Measurements from ENCODE around the gene PPP4R3A.
"Not testable (repeated sequence)": the region's sequence is repeated elsewhere in the genome, so short reads cannot be mapped to it uniquely, and the experiment has no call there.

PPP4R3A gene

DNA sequence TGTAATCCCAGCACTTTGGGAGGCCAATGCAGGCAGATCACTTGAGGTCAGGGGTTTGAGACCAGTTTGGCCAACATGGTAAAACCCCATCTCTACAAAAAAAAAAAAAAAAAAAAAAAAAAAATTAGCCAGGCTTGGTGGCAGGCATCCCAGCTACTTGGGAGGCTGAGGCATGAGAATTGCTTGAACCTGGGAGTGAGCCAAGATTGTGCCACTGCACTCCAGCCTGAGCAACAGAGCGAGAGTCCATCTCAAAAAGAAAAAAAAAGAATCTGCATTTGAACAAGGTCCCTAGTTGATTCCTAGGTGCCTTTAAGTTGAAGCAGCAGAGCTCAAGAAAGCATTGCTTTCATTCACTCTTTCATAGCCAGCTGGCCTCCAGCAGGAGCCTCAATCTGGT, 81.2 kb downstream of the PPP4R3A start:
- DNase-seq = not testable (repeated sequence)

GRCh38 chr14:91425531-91425944, 84.6 kb downstream of the PPP4R3A start:
- DNase-seq = not testable (repeated sequence)

DNA sequence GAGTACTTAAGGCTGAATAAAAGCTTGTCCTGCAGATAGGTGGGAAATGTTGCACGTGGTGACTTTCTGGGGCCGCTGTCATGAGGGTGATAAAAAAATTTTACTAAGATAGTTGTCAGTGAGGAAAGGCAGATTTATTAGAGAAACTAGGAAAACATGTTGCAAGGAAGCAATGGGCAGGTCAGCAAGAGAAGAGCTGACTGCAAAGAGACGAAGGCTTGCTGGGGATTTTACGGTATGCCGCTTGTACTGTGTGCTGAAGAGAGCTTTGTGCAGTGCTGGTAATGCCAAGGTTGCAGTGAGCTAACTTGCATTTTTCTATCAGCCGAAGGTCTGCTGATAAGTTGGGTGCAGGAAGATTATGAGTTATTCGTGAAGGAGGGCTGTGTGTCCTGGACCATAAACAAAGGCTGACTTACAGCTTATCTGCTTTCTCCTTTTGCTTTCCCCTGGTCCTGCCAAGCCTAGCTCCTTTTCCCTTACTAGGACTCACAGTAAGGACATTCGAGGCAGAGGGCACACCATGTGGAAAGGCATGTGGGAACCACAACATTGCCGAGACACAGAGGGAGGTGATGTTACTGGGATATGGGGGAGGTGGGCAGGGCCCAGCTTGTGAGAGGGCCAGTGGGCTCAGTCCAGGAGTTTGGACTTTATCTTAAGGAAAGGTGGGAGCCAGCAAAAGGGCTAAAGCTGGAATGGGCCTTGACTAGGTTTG, 85.1 kb downstream of the PPP4R3A start:
- no peak for DNase-seq

GRCh38 chr14:91420686-91421085, 89.4 kb downstream of the PPP4R3A start:
- no peak for DNase-seq

DNA sequence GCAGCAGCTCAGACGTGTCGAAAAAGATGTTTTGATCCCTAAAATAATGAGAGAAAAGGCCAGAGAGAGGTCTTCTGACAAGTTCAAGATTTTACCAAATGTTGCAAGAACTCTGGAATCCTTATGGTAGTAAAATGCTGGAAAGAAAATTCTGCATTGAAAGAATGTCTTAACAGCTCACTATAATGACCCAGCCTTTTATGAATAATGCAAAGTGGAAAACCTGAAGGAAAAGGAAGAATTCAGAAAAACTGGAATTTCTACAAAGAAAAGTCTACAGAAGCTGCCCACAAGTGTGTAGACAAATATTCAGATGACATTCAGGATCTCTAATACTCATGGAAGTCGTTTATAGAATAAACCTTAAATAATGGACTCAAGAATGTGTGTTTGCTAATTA, 90.7 kb downstream of the PPP4R3A start:
- no peak for DNase-seq

DNA sequence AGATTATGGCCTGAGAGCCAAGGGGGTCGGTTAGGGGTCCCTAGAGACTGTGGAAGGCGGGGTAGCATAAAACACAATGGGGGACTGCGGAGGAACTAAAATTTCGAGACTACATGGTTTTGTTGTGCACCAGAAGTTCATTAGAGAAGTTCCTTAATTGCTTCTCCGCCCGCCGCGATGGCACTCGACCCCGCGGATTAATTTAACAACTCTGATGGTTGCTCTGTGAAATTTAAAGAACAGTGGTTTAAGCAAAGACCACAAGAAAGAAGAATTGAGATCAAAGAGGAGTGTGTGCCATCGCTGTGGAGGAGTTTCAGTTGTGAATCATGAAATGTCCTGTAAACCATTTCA, 91.1 kb downstream of the PPP4R3A start:
- DNase-seq = no peak

- peak; percentile 43 for DNase-seq
Observed at GRCh38 chr14:91418387-91419043, 91.6 kb downstream of the PPP4R3A start.

- DNase-seq = no peak
Observed at GRCh38 chr14:91417983-91418386, 92.1 kb downstream of the PPP4R3A start.

DNA sequence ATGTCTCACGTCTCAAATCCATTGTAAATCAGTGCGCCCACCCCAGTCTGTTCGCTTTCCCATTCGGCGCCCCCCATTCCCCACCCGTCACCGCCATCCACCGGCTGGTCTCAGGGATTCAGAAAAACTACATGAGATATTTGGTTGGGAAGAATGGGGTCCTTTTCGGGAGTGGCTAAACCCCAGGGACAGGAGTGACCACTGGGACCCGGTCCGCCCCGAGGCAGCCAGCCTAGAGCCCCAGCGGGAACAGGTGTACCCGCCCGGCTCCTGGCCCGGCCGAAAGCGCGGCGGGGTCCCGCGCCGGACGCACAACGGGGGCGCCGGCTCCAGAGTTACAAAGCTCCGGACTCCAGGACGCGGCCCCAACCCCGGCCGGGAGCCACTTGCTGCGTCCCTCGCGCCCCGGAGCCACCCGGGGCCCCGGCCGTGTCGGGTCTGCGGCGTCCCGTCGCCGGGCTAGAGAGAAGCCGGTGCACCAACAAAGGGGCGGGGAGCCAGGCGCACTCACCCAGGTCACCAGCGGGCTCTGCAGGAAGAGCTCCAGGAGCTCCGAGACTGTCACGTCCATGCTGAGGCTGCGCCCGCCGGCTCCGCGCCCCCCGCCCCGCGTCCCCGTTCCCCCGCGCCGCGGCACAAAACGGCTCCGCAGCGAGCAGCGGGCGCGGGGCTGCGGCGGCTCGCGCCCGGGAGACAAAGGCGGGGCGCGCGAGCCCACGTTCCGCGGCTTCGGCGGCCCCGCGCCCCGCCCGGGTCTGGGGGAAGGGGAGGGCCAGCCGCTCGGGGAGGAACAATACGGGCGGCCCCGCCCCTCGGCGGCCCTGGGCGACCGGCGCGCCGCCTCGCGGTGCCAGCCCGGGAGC, 92.8 kb downstream of the PPP4R3A start, which contains the start of gene CCDC88C:
CCDC88C (minus strand) TSS at position 701 of the 863 bp plus-strand sequence; CDS start at position 571, 130 bp downstream.
- DNase-seq = no peak

DNA sequence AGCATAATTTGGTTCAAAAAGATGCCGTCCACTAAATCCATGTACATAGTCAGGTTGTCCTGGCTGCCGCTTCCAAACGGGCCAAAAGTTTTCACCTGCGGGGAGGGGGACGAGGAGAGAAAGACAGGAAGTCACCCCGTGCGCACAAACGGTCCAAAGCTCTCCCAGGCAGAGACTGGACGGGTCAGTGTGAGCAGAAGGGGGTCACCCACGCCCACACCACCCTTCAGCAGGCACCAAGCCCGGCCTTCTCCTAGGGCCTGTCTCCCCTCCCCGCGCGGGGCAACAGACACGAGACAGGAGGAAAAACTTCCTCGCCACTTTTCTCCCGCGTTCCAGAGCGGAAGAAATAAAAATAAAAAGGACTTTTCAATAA, 93.4 kb downstream of the PPP4R3A start:
- DNase-seq = no peak

DNA sequence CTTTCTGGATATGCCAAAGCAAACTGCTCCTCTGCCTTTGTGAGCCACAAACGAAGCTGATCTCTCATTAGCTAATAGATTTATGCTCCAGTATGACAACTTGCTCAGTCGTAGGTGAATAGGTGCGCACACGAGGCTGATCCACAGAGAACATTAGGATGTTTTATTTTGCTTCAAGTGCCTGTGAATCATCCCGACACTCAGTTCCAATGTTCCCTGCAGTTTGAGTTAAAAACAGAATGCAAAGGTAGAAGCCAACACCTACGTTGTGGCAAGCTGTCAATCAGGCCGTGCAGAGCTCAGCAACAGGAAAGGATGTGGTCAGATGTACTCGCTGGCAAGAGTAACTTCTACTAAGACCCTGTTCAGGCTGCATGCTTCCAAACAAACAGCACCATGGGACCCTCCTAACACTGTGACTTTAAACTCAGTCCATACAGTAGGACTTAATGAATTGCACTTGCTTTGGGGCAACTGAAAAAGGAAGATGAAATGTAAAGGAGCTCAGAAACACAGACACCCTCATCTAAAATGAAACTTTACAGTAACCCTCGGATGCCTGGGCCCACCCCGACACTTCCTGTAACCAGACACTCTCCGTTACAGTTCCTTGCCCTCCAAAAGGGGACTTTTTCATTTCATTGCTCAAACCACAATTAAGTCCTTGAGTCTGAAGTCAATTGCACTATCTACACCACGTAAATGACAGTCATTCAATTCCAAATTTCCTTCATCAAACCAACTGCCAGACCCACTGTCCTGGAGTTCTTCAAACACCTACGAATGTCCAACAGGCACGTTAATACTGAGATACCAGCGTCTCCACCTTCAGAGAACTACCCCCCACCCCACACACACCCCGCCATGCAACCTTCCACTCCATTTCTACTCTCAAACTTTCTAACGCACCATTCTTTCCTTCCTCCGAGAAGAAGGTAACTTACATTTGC, 94.0 kb downstream of the PPP4R3A start:
- DNase-seq = no peak

DNA sequence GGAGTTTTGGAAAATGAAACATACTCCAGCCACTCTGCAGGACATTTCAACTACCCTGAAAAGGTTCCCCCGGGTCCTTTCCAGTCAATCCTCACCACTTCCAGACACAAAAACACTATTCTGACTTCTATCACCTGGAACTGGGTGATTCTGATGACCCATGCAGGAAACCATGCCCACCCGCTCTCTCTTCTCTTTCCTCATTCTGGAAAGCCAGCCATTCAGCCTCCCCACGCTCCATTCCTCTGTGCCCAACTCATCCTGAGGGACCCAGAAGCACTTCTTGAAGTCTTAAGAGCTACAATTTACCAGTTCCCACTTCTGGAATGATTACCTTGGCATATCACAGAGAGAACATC, 95.7 kb downstream of the PPP4R3A start:
- DNase-seq = no peak

GRCh38 chr14:91413547-91414474, 96.3 kb downstream of the PPP4R3A start:
- no peak for DNase-seq

DNA sequence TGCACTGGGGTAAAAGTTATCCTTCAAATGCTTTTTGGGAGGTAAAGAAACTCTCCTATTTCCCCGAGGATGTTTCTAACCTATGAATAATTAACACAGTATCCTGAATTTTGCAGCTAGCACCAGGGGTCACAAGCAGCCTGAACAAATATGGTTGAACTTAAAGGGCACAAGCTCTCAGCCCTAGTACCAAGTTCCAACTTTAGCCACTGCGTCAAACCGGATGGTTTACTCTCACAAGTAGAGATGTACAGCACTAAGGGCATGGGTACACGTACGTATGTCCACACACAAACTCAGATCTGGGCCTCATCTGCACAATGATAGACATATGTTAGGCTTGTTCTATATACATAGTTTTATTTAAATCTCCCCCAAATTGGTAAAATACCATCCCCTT, 97.2 kb downstream of the PPP4R3A start:
- no peak for DNase-seq

DNA sequence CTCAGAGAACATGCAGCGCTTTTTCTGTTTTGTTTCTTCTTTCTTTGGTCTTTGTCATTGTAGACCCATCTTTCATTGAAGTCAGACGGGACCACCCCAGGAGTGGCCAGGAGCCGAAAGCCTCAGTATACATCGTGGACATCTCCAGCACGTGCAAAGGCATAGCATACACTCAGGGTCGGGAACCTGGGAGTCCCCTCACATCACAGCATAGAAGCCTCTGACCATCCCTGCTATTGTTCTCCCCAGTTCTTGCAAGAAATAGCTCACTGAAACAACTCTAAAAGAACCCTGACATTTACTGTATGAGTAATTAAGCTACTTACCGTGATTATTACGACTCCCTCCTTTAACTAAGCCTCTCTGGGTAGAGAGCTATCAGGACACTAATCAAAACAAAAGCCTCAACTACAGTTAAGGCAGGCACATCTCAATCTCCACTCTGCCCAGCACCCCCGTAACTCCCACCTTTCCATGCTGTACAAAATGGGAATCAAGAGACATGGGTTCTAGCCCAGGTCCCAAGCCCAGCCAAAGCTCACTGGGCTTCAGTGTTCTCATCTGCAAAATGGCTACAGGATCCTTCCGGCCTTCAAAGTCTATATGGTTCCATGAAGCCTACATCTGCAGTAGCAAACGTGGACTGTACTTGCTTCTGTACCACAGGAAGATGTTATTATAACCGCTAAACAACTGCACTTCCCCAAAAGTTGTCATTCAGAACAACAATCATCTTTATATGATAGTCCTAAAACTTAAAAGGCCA, 99.2 kb downstream of the PPP4R3A start:
- DNase-seq = no peak

GRCh38 chr14:91409928-91410718, 100.0 kb downstream of the PPP4R3A start:
- no peak for DNase-seq

- not testable (repeated sequence) for DNase-seq
Observed at GRCh38 chr14:91409240-91409639, 100.9 kb downstream of the PPP4R3A start.
